Tongue (tissue), 2 donors: ENCODE results near the gene FATE1. TPM values are rescaled to one million over a fixed set of nuclear protein-coding genes. Genes with fewer than 3 reads are reported as not detected.

Experiments
- DNase-seq: peaks from one replicate; pipeline ENCODE4 v3.0.0-alpha.2; 2015
- total RNA-seq: library from RNA; depleted of rRNA; stranded (reverse); fragments of >200 nt; gene quantifications from one replicate; pipeline ENCODE4 v1.2.3, GENCODE V29; 2014

The FATE1 gene
- total RNA-seq, 1 donor from 2014 or later: 0.51 TPM

DNA sequence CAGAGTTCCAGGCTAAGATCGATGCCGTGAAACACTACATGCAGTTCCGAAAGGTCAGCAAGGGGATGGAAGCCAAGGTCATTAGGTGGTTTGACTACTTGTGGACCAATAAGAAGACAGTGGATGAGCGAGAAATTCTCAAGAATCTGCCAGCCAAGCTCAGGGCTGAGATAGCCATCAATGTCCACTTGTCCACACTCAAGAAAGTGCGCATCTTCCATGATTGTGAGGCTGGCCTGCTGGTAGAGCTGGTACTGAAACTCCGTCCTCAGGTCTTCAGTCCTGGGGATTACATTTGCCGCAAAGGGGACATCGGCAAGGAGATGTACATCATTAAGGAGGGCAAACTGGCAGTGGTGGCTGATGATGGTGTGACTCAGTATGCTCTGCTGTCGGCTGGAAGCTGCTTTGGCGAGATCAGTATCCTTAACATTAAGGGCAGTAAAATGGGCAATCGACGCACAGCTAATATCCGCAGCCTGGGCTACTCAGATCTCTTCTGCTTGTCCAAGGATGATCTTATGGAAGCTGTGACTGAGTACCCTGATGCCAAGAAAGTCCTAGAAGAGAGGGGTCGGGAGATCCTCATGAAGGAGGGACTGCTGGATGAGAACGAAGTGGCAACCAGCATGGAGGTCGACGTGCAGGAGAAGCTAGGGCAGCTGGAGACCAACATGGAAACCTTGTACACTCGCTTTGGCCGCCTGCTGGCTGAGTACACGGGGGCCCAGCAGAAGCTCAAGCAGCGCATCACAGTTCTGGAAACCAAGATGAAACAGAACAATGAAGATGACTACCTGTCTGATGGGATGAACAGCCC, 28.0 kb downstream of the FATE1 start:
- no peak for DNase-seq

DNA sequence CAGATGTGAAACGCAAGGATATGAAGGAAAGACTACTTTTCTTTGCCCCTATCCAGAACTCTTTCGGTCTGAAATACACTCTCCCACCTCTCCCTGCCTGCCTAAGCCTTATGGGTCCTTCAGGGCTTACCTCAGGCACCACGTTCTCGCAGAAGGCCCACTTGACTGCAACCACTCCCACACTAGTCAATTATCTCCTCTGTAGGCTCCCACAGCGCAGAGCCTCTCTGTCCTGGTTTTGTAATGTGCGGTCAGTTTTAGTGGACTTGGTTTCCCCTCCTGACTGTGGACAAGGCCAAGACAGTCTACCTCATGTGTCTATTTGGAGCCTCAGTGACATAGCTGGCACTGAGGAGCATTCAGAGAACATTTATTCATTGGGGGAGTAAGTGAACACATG, 29.8 kb downstream of the FATE1 start:
- no peak for DNase-seq

DNA sequence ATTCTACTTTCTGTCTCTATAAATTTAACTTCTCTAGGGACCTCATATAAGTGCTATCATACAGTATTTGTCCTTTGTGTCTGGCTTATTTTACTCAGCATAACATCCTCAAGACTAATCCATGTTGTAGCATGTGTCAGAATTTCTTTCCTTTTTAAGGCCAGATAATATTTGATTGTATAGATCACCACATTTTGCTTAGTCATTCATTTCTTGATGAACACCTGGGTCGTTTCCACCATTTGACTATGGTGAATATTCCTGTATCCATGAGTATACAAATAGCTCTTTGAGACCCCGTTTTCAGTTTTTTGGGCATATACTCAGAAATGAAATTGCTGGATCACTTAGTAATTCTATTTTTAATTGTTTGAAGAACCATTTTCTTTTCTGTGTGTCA, 30.7 kb downstream of the FATE1 start:
- DNase-seq: no peak

DNA sequence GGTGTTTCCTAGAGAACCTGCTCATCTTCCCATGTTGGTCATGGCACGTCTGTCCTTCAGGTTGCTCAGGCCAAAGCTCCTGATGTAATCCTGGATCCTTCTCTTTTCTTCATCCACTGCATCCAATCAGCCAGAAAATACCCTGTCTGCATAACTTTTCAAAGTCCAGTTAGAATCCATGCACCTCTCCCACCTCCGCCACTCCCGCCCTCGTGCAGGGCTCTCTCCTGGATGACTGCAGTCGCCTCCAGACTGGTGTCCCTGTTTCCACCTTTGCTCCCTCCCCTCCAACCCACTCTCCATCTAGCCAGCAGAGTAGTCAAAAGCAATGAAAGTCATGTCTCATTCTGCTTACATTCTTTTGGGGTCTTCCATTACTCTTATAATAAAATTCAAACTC, 34.7 kb downstream of the FATE1 start:
- DNase-seq: no peak

DNA sequence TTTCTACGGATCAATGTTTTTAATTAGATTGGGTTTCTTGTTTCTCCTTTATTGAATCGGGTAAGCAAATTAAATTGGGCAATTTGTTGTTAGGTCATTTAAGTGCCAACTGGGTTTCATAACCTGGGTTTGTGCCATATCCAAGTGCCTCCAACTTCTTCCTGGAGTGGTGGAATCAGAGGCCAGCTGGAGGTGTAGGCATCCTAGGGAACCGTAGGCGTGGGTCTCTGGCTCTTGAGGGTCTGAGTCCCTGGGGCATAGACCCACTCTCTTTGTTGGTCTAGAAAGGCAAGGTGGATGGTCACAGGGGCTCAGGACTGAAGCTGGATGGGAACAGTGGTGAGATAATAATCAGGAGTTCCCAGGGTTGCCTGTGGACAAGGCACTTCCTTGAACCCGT, 37.0 kb downstream of the FATE1 start:
- DNase-seq: no peak

DNA sequence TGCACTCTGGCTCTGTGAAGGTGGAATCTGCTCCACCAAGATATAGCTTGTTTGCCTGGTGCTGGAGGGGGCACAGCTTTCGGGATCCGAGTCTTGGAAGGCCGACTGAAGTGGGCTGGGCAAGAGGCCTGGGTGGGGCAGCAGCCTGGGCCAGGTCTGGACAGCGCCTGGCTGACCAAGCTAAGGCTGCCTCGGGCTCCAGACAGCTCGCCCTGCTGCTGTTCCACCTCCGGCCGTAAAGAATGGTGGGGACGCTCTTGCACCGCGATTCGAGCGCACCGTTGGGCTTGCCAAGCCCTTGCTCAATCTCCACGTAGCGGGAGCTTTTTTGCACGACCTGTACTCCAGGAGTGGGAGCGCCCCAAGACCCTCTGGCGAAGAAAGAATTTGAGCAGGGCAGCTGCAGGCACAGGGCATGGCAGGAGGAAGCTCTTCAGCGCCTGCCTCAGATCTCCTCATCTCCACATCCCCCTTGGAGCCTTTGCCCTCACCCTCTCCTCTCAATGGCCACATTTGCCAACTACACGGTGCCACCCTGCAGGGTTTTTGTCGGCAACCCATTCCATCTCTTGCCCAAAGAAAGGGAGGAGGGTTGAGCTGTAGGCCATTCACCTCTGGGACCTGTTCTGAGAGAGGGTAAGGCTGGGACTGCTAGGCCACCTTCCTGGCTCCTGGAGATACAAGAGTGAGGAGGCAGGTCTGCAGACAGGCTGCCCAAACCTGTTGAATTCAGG, 37.6 kb downstream of the FATE1 start:
- peak; percentile 75 for DNase-seq

DNA sequence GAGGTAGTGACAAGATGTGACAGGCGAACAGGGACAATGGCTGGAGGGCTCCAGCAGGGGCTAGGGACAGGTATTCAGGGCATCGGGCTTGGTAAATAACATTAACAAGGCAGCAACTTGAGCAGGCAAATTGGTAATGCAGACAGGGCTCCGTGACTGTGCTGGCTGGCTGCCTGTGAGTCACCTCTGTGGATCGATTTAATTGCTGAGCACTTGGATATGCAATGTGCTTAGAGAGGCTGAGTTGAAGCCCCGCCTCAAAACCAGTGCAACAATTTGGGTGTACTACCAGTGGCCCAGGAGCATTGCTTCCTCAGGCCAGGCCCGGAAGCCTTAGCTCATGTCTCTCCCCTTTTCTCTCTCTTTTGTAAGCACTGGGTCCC, 38.2 kb downstream of the FATE1 start:
- DNase-seq: peak; percentile 15

DNA sequence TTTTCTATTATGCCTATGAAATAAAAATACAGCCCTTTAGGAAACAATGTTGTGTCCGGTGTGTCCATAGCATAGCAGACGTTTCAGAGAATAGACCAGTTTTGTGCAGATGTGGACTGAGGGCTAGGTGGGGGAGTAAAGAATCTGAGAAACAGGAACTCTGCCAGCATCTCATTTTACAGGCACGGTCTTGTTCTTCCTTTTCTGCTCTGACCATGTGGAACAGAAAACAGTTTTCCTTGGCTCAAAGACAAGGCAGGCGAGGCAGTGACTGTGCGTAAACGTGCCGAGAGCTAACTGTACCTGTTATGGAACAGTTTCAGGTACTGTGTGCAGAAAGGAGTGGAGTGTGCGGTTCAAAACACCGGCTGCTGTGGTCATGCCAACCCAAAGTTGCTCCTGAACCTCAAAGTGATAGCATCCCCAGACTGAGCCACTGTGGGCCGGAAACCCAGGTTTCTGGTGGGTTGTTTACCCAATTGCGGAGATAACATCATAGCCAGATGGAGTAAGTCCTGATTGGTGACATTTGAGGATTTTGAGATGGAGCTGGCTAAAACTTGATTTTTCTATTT, 38.9 kb downstream of the FATE1 start:
- DNase-seq: peak; percentile 76

DNA sequence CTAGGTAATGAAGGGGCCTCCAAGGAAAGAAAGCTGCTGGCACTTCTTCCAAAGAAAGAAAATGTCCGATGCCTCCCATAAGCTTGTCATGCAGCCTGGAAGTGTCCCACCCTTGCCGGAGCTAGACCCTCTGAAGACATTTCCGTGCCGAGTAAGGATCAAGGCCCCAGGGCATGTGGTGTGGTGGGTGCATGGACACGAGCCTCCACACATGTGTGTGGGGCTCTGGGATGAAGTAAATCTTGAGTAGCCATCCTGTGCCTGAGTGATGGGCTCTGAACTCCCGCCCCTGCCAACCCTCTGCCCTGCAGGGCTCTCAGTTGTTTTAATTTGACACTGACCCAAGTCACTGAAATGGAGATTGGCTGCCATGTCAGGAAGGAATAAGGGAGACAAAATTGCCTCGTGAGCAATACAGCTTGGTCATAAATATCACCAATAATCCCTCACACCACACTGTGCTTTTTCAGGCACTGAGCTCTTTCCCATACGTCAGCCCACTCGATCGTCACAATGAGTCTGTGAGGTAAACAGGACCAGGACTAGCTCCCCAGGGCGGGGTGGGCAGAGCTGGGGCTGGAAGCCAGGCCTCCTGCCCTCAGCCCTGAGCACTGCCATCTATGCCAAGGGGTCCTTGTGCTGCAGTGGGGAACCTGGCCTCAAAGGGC, 43.3 kb downstream of the FATE1 start:
- no peak for DNase-seq

DNA sequence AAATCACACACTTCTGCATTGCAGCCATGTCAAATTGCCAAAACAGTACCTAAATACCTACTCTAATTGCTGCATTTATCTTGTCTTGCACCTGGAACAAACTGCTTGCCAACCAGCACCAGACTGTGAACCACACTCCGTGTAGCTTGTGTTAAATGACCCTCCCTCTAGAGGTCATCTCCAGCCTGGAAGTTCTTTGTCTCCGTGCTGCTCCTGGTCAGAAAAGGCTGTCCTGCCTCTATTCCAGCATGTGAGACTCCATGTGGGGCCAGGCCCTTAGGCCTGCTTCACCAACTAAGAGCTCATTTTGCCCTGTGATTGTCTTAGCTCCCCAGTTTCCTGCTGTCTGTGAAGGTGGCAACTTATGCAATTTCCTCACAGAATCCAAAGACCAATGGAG, 47.0 kb downstream of the FATE1 start:
- no peak for DNase-seq

DNA sequence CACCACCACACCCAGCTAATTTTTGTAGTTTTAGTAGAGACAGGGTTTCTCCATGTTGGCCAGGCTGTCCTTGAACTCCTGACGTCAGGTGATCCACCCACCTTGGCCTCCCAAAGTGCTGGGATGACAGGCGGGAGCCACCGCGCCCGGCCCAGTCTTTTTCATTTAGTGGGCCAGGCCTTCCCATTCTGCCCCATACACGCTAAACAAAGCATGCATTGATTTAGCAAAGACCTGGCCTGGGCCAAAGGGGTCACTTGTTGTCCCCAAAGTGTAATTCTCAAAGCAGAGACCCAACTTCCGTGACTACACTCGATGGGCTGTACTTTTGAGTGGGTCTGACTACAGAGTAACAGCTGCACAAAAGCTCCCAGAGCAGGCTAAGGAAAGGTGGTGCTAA, 47.9 kb downstream of the FATE1 start:
- DNase-seq: no peak

DNA sequence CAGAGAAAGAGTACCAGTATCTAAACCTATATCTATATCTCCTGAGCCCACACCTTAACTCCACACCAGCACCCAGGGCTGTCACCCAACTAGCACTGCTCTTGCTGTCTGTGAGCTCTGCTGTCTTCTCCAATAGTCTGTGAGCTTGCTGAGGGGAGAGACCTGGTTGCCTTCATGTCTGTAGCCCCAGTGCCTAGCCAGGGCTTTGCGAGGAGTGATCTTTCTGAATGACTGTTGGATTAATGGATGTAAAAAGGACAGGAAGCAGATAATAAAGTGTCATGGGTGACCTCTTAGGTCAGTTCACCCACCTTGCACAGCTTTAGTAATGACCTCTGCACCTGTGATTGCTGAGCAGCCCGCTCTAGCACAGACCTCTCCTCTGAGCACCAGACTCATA, 49.2 kb downstream of the FATE1 start:
- DNase-seq: no peak

DNA sequence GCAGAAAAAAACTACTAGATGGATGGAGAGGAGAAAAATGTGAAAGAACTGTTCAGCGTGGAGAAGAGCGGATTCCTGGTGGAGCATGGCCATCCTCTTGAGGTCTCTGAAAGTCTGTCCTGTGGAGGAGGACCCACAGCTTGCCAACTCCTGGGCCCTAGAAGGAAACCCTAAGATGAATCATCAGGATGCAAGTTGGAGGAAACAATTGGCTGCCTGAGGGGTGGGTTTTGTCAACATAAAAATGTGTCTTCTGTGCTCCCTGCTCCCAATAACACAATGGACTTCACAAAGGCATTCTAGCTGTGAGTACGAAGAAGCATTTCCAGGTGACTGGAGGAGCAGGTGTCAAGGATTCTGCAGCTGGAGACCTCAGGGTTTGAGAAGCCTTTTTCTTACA, 55.9 kb downstream of the FATE1 start:
- no peak for DNase-seq

Other genes with a start within 250 kb of the FATE1 start
- gene PASD1, start 152.4 kb upstream of the FATE1 start, total RNA-seq: not detected
- gene PRRG3, start 20.6 kb upstream of the FATE1 start, total RNA-seq: 13.2 TPM
- gene CNGA2, start 18.7 kb downstream of the FATE1 start, total RNA-seq: not detected
- not detected for gene MAGEA4, start 196.9 kb downstream of the FATE1 start, total RNA-seq